HG03135 (cell line): ENCODE measurements around the gene ATP5ME.

Source experiments
- ATAC-seq: cut with Tn5 transposase; IDR thresholded peaks from one replicate; pipeline ENCODE4 v1.9.1; 2021; ENCODE audit warnings: mild to moderate bottlenecking, moderate library complexity; ENCODE audit not compliant: unreplicated experiment

Gene ATP5ME

DNA sequence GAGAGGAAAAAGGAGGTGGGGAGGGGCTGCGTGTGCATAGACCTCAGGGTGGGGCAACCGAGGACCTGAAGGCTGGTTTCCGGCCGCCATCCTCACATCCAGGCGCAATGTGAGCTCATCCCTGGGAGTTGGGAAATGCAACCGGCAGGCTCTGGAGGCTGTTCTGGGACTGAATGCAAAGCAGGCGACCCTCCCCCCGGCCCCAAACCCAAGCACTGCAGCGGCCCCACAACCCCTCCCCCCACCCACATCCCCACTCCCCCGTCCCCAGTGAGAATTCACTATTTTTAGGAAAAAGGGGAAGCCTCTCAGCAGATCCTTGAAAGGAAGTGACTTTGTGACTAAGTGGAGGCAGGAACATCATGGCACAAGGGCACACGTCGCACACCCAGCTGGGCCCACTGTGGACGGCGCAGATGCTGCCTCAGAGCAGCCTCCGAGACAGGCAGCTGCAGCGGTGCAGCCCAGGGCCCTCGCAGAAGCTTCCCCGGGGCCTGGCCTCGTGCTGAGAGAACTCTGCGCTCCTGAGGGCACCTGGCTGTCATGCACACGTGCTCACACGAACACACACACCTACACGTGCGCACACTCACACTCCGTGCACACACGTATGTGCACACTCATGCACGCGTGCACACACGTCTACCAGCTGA lies 50.0 kb downstream of the ATP5ME start:
- ATAC-seq = no peak

DNA sequence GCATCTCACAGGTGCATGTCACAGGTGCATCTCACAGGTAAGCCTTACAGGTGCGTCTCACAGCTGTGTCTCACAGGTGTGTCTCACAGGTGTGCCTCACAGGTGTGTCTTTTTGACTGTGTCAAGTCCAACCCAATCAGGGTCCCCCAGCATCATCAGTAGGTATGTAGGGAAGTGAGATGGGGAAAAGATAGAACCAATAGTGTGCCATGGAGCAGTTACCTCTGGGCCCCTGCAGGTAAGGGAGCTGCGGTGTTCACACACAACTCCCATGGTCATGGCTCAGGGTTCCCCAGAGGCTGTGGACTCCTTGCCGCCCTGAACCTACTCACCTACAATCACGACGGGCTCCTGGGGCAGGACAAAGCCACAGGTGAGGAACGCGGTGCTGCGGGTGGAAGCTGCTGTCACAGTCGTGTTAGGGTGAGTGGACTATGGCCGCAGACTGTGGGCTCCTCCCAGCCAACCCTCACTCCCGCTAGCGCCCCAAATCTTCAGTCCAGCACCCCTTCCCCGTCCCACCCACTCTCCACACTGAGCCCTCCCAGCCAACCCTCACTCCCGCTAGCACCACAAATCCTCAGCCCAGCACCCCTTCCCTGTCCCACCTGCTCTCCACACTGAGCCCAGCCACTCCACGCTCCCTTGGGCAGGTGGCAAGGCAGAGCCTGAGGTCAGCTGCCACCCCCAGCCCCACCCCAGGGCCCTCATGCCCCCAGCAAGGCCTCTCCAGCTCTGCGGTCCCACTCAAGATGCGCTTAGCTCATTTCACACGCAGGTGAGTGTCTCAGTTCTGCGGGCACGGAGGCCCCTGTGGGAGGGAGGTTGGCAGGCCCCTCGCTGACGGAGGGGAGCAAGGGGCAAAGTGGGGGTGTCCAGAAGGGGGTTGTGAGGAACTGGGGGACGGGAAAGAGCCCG lies 50.8 kb downstream of the ATP5ME start:
- no peak for ATAC-seq
